T-helper 2 cell treated with Interferon-gamma antibody and Interleukin-4, amounts not matched to agents 100 ng/mL and 5 ng/mL, for 36 hours (primary cell): ENCODE results near the gene MYO1B. TPM values are rescaled to one million over a fixed set of nuclear protein-coding genes. Genes with fewer than 3 reads are reported as not detected.

Experiments used
- intact Hi-C: fragments of 100-400 bp; cut with micrococcal nuclease; formaldehyde crosslinking; loops from one replicate; pipeline ENCODE4 v1.15.1; 2023
- total RNA-seq: library from RNA; stranded (reverse); gene quantifications from 2 replicates; pipeline ENCODE4 v1.2.3, GENCODE V29; 2022

Gene MYO1B
- total RNA-seq, 1 donor from 2014 or later: 2.8 TPM

DNA sequence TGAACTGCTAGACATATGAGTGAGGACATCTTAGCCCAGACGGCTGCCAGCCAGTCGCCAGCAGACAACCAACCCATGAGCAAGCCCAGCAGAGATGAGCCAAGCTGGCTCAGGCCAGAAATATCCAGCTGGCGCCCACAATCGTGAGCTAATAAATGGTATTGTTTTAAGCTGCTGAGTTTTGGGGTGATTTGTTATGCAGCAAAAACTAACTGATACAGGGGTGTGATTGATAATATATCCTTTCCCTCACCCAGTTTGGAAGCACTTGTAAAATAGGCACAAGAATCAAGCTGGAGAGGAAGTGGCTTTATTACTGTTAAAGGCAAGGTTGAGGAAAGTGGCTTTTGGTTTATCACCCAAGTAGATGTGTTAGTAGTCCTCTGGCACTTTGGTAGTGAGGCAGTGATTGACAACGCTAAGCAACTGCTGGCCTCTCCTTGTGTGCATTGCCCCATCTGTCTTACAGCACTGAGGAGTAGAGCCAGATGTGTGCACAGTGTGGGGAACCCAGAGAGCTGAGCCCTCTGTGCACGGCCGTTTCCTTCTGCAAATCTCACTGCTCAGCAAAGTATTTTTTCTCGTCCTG lies 110.1 kb downstream of the MYO1B start:
- intact Hi-C loops: no loop called here

DNA sequence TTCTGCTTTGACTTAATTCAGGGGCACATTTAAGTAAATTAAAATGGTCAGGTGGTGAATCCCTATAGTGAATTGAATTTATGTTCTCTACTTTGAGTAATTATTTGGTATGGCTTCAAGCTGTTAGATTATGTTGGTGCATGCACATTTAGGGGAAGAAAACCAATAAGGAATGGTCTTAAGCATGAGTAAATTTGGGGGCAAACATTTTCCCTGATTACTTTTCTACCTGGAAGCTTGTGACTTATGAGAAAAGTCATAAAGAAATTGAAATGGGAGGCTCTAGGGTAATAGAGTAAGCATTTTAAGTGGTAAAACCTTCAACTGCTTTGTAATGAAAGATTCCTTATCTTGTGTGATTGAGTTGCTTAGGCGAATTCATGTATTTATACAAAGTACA lies 112.5 kb downstream of the MYO1B start:
- intact Hi-C loops: no loop called here

DNA sequence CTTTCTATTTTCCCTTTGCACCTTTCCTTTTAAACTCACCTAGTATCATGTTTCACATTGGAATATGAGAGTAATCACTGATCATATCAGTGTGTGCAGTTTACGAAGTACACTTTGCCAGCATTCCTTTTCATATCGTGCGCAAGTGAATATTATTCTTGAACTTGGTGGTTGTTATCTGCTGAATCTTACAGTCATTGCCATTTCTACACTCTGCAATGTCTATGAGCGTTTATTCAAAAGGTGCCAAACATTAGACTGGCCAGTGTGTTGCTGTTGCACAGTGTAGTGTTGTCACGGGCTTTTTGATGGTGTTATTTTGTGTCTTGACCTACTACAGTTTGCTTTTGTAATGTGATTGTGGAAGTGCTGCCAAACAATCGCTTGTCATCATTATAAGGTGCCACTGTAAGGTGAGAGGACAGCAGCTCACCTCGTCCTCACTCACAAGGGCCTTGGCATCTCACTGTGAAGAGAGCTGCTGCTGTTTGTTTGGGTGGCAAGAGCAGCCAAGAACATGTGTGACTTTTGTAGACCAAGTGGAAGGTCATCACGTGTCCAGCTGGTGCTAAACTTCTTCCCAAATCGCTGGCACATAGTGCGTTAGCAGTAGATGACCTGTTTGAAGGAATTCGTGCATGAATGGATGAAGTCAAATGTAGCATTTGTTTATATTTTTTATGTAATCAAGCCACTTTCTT lies 113.3 kb downstream of the MYO1B start:
- intact Hi-C loops: no loop called here

DNA sequence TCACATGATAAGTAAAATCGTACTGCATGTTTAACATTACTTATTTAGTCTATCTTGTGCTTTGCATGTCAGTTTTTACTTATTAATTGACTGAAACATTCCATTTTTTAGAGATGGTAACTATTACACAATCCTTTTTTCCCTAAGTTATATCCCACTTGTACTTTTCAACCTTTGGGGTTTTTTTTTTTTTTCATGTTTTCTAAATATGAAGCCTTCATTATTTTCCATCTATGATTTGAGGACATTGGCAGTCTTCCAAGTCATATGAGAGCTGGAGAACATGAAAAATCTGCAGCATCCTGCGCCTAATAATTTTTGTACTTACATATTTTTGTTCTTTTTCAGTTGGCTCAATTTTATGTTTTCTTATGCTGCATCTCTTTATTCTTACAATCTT lies 113.9 kb downstream of the MYO1B start:
- intact Hi-C loops: no loop called here

DNA sequence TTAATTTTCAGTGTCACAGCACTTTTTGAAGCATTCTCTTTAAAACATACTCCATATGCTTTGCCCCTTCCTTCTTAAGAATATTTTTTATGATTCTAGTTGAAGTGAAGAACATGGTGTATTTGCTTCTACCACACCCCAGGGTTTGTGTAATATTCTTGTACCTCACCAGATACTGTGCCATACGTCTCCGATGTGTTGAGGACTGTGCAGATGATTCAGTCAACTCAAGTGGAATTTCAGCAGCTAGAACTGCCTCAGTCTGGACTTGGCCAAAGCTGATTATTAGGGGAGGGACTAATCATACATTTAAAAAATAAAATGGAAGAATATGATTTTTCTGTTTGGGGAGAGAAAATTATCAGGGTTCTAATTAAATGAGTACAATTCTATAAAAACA lies 115.7 kb downstream of the MYO1B start:
- intact Hi-C loops: no loop called here

DNA sequence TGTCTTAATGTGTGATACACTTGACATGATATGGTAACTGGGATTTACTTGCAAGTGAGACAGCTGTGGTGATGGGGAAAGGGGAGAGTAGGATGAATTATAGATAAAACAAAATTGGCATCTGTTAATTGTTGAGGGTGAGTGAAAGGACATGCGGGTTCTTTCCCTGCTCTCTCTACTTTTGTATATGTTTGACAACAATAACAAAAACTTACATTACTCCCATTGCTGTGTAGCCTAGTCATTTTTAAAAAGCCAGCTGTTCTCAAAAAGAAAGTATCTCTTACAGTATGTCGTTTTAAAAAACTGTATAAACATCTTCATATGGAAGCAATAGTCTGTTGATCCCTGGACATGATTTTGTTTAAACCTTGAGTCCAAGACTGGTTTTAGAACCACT lies 117.6 kb downstream of the MYO1B start:
- intact Hi-C loops: no loop called here

DNA sequence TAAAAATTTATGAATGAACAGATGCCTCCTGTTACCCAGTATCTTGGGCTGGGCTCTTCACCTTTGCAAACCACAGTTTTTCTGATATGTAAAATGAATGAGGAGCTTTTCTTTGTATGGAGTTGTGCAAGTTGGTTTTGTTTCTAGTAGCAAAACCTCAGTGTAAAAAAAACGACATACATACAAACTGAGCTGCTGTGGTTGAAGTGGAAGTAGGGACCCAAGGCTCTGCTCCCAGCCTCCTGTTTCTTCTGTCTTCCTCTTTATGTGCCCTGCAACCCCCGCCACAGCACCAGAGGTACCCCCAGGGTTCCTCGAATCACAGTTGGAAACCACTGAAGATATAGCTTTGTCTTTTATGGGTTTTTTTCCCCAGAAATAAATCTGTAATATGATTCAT lies 118.1 kb downstream of the MYO1B start:
- intact Hi-C loops: no loop called here

DNA sequence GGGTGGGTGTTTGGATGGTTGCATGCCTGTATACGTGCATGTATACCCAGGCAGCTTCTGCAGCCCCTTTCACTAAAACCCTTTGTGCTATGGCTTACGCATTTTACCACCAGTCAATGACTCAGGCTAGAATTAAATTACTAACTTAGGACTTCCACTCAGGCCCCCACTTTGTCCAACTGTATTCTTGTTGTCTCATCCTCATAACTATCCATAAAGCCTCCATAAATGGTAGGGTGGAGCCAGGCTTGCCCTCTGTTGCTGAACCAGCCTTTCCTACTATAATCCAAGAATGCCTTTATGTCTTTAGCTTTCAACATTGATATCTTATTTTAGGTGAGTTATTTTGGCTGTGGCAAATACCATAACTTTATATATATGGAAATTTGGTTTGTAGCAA lies 119.9 kb downstream of the MYO1B start:
- intact Hi-C loops: no loop called here

DNA sequence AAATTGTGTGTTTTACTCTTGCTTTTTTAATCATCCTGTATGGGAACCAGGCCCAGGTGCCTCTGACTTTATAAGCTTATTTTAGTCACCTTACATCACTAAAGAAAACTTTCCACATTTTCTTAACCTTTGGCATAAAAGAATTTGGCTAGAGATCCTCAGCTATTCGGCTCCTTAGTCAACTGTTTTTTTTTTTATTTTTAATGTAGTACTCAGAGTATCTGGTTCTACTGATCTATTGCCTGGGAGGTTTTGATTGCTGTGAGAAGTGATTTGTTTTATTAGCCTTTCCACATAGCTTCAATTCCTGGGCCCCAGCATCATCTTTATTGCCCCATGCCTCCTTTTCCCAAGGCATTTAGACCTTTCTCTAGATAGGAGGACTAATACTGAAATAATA lies 121.0 kb downstream of the MYO1B start:
- intact Hi-C loops: no loop called here

DNA sequence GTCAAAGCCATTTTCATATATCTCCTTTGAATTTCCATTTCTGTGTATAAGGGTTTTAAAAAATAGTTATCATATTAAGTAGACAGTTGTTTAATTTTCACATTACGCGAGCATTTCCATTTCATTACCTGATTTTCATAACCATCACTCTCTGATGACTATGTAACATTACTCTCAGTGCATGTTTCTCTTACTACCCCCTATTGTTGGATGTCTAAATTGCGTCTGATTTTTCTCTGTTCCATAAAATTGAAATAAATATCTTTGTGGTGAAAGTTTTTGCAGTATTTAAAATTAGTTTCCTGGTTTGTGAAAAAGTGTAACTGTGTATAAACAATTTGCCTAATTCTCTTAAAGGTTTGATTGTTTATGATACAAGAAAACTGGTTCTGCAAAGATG lies 123.8 kb downstream of the MYO1B start:
- intact Hi-C loops: loop anchor here (1.0 kb wide), 1 partner anchor 204 kb away; no protein-coding TSS in a partner anchor

DNA sequence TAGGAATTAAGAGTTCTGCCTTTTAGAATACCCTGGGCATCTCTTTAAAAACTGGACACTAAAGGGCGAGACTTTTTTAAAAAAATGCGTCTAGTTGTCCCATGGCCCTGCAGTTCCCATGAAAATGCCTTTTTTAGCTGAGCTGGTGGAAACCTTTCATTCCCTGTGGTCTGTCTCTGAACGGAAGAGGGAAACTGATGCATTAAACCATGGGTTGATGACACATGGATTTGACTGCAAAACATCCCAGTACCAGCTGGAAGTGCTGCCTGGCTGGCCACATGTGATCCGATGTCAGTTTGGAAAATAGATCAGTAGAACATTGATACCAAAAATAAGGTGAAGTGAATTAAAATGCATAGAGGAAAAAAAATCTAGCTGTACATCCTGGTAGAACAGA lies 129.2 kb downstream of the MYO1B start:
- intact Hi-C loops: no loop called here

DNA sequence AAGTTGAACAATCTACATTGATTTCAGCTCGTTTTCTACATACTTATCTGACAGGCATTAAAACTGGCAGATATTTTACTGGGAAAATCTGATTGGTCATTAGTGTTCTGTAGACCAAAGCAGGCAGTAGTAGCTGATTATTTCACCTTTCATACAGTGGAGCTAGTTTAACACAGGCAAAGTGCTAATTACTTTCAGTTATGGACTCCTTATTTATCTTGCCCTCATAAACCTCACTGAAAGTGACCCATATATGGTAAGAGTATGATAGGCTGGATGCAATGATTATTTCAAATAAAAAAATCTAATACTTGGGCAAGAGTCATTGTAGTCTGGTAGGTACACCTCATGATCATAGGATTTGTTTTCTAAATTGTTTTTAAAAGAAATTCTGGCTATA lies 129.7 kb downstream of the MYO1B start:
- intact Hi-C loops: no loop called here

DNA sequence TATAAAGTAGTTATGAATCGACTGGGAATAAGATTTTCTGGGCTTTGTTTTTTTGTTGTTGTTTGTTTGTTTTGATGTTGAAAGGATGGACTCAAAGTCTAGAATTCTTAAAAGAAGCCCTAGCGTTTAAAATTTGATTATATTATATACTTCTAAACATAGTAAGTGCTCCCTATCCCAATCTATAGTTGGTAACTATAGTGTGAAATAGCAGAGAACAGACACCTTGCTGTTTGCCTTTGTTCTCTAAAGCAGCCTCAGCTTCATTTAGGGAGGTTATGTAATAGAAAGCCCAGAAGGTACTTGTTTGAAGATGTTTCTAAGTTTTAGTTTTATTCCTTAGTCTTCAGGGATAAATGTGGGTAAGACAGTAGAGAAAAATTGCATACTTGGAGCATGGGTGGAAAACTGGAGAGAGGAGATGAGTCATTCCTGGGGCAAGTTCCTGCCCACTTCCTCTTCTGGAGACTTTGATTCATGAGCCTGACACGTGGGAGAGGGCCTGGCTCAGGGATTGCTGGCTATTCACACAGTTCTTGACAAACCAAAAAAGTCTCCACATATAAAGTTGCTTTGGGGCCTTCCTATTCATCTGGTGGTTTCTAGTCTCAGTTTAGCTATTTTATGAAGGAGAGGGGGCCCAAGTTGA lies 131.9 kb downstream of the MYO1B start:
- intact Hi-C loops: no loop called here

DNA sequence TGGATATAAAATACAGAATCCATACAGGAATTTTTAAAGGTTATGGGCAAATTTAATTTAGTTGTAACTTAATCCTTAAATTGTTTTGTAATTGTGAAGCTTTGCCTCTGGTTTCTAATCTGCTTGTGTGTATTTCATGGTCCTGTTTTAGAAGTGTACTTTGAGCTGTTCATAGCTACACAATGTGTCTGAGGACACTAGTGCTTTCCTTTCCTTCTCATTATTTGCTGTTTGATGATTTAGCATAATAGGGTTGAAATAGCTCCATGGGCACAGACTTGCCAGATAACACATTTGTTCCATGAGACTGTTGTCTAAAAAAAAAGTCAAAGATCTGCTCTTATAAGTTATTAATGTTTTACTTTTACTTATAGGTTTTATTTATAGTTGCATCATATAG lies 134.2 kb downstream of the MYO1B start:
- intact Hi-C loops: no loop called here

DNA sequence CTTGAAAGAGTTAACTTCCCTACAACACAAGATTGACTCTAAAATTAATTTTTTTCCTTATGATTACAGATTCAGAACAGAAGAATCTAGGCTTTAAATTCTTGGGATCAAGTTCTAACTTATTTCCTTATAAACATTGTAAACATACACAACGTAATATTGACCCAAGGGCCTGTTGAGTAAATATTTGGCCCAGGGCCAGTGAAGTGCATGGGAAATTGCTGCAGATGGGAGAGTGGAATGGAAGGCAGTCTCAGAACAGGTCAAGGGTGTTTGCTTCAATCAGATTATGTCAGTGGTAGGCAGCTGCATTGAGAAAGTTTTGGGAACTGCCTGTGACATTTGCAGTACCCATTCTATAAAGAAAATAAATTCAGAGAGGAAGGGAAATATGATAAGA lies 137.6 kb downstream of the MYO1B start:
- intact Hi-C loops: no loop called here

DNA sequence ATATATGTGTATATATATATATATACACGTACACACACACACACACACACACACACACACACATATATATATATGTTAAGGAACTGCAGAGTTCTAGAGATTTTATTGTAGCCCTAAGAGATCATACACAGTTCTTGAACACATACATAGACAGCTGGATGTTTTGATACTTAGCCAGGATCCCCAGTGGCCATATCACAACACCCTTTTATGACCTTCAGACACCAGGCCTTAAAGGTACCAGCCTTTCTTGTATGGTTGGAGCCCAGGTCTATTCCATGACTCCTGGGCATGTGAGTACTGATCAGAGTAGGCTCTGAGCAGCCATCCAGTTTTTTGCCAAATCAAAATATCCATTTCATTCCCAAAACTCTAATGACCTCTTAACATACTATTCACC lies 138.3 kb downstream of the MYO1B start:
- intact Hi-C loops: no loop called here

DNA sequence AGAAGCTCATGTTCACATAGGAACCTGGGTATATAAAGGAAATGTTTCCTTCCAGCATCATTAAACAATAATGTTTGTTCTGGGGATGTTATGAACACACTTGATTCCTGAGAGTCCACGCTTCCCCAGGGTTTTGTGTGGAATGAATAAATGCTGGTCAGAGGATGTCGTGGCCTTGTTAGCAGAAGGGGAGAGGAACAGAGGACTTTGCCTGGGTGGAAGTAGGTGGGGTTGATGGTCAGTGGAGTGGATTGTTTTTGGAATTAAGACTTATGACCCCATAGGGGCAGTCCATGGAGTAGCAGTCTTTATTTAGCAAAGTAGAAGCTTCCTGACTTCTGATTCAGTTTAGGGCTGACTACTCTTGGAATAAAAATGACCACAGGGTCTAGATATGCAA lies 139.6 kb downstream of the MYO1B start:
- intact Hi-C loops: no loop called here

DNA sequence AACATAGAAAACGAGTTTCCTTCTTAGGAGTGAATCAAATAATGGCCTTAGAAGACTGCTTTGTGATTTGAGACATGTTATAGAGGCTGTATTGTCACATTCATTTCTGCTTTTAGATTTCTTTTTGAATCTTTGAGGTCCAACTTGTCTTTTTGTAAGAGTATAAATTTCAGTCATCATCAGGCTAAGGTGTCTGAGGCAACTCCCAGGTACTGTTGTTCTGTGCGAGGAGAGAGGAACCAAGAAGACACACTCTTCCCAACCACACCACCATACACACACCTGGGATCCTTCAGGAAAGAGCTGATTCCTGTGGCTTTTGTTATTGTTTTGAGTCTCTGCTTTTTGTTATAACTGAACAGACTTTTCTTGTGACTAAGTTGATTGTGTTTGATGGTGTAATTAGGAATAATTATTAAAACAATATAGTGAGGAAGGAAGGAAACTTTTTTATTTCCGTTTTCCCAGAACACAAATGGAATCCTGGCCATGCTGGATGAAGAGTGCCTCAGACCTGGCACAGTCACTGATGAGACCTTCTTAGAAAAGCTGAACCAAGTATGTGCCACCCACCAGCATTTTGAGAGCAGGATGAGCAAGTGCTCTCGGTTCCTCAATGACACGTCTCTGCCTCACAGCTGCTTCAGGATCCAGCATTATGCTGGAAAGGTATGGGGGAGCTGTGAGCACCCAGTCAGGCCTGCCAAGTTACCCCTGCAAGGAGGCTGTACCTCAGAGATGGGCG lies 140.4 kb downstream of the MYO1B start:
- intact Hi-C loops: no loop called here

DNA sequence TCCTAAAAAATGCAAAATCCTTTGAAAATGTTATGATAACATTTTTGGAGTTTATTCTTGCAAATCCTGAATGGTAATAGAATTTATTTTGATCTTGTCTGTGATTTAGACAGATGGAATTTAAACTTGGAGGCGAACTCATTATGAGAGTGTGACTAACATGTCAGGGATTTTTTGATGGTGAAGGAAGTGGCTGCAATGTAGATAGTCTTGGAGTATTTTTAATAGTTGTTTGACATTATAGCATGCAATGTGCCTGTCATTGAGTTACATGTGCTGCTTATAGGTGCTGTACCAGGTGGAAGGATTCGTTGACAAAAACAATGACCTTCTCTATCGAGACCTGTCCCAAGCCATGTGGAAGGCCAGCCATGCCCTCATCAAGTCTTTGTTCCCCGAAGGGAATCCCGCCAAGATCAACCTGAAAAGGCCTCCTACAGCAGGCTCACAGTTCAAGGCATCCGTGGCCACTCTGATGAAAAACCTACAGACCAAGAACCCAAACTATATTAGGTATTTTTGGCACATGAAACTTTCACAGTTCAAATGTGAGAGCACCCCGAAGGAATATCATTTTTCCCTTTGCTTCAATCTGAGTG lies 141.8 kb downstream of the MYO1B start:
- intact Hi-C loops: no loop called here

DNA sequence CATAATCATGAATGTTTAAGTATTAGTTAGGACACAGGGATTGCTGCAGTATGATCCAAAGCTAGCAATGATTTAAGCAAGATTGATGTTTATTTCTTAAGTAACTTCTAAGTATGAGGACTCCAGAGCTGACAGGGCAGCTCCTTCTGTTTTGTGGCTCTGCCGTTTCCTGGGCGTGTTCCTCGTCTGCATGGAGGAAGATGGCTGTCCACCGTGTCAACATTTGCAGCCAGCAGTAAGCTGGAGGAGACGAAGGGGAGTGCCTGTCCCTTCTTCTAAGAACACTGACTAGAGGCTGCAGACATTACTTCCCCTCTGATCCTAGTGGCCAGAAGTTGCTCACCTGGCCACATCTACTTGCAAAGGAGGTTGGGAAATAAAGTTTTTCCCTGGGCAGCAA lies 144.1 kb downstream of the MYO1B start:
- intact Hi-C loops: no loop called here

DNA sequence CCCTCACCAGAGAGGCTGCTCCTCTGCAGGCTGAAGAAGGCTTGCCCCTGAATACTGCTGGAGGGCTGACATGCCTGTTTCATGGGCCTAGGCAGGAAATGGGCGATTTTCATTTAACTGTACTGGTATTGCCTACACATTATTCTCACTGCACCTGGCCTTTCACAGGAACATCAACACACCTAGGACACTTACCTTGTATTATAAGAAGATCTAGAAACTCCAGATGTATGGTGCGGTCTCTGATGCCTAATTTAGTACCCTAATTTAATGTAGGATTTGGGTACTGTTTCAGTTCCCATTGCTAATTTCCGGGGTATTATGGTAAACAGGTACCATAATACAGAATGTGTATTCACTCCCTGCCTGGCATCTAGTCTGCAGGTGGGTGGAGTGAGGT lies 146.0 kb downstream of the MYO1B start:
- intact Hi-C loops: no loop called here

DNA sequence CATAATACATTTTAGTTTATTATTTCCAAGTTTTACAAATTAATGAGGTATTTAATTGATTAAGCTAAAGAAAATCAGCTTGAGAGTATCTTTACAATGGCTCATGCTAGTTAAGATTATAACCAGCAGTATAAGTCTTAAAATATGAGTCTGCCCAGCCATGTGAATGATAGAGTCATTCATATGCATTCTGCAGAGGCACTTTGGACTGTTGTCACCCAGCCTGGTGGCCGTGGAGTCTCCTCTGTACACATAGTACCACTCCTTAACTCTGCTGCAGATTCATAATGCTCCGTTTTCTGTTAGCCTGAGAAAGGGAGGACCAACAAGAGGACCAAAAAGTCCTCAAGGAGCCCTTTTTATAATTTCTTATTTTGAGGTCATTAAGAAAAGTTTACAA lies 148.8 kb downstream of the MYO1B start:
- intact Hi-C loops: no loop called here
